Esophagus muscularis mucosa (tissue), 4 donors: ENCODE measurements around the gene ZBTB8A. TPM values are rescaled to one million over a fixed set of nuclear protein-coding genes. Genes with fewer than 3 reads are reported as not detected.

Source experiments
- DNase-seq: peaks from one replicate; pipeline ENCODE4 v3.0.0-alpha.2; 2017; ENCODE audit errors: extremely low spot score
- H3K27ac ChIP-seq, 4 donors: fragments of 200-600 bp; sonication (generic); replicated peaks in 1 of 4; 1 replicate in 3 of 4; 2 replicates in 1 of 4; pipeline ENCODE4 v1.5.1; 2016 to 2019; ENCODE audit warnings: mild to moderate bottlenecking in 1 of 4
- H3K27me3 ChIP-seq, 4 donors: fragments of 200-600 bp; sonication (generic); one replicate each; pipeline versions ENCODE4 v1.5.1 to v1.6.0; 2016 to 2019
- H3K36me3 ChIP-seq, 4 donors: fragments of 200-600 bp; sonication (generic); one replicate each; pipeline ENCODE4 v1.5.1; 2016 to 2019
- H3K4me1 ChIP-seq, 4 donors: fragments of 200-600 bp; sonication (generic); one replicate each; pipeline ENCODE4 v1.5.1; 2016 to 2019
- H3K4me3 ChIP-seq, 4 donors: fragments of 200-600 bp; sonication (generic); 1 replicate in 2 of 4; 2 replicates in 2 of 4; pipeline ENCODE4 v1.5.1; 2016 to 2019; ENCODE audit warnings: mild to moderate bottlenecking in 4 of 4, moderate library complexity in 1 of 4
- H3K9me3 ChIP-seq, 4 donors: fragments of 200-600 bp; sonication (generic); 1 replicate in 3 of 4; 2 replicates in 1 of 4; pipeline ENCODE4 v1.5.1; 2016 to 2019
- CTCF ChIP-seq, 3 experiments: fragments of 200-600 bp in 2 of 3; fragments of 450-650 bp in 1 of 3; sonication (generic) in 2 of 3; IDR thresholded peaks; one replicate each; pipeline ENCODE4 v1.5.1; 2017 to 2019; ENCODE audit warnings: antibody characterized with exemption in 3 of 3, mild to moderate bottlenecking in 2 of 3, moderate library complexity in 1 of 3
- EP300 ChIP-seq: sonication (generic); formaldehyde crosslinking; IDR thresholded peaks from one replicate; pipeline ENCODE4 v1.6.1; 2017; ENCODE audit warnings: antibody characterized with exemption
- POLR2A ChIP-seq: fragments of 450-650 bp; IDR thresholded peaks from one replicate; pipeline ENCODE4 v1.6.1; 2017; ENCODE audit warnings: antibody characterized with exemption, moderate library complexity, mild to moderate bottlenecking, low read depth
- POLR2AphosphoS5 ChIP-seq, 2 donors: sonication (generic); formaldehyde crosslinking; IDR thresholded peaks; one replicate each; pipeline ENCODE4 v1.6.1; 2017; ENCODE audit warnings: antibody characterized with exemption in 2 of 2
- WGBS: methylation state at CpG from one replicate; pipeline ENCODE4 v1.1.5; 2018; 5-methylcytosine and 5-hydroxymethylcytosine counted together
- intact Hi-C: fragments of 100-400 bp; cut with DNase I; formaldehyde crosslinking; loops from one replicate; pipeline ENCODE4 v1.15.1; 2023
- total RNA-seq, 4 donors: library from RNA; depleted of rRNA; stranded (reverse); fragments of >200 nt; gene quantifications; one replicate each; pipeline versions ENCODE4 v1.1.0 to v1.2.1, GENCODE V29; 2016

ZBTB8A gene
- total RNA-seq, 4 donors from 2014 or later: 6.8 to 12.0 (median 10.3) TPM

- Histone ChIP-seq H3K9me3 (no peaks in the 10 kb centered on the region), H3K36me3 (peaks cover 7 to 39% (median 23%) of the 10 kb centered on the region in 4 donors), H3K27me3 (no peaks in the 10 kb centered on the region), H3K4me1 (no peaks in the 10 kb centered on the region), H3K27ac (no peak overlapping the region), H3K4me3 (no peak overlapping the region)
- 94% methylated on average over 2 of the region's 2 CpGs for WGBS
- TF ChIP-seq EP300: no peak
- TF ChIP-seq POLR2A: no peak
- no peak for TF ChIP-seq CTCF (IDR thresholded peaks at IDR 0.05)
- TF ChIP-seq POLR2AphosphoS5 (IDR thresholded peaks at IDR 0.05): no peak
- intact Hi-C loops: no loop called here
- DNase-seq: no peak
Measured at GRCh38 chr1:32622205-32622604, 83.0 kb downstream of the ZBTB8A start.

GRCh38 chr1:32622806-32623681, 83.8 kb downstream of the ZBTB8A start:
- H3K36me3 ChIP-seq: peaks cover 7 to 47% (median 31%) of the 10 kb centered on the region in 4 donors
- intact Hi-C loops: no loop called here

GRCh38 chr1:32623775-32624174, 84.5 kb downstream of the ZBTB8A start:
- H3K4me3 ChIP-seq: no peak overlapping the region
- intact Hi-C loops: no loop called here
- H3K27ac ChIP-seq: no peak overlapping the region
- H3K9me3 ChIP-seq: no peaks in the 10 kb centered on the region
- no peaks in the 10 kb centered on the region for H3K27me3 ChIP-seq
- no peak for TF ChIP-seq POLR2A
- TF ChIP-seq POLR2AphosphoS5 (IDR thresholded peaks at IDR 0.05): no peak
- TF ChIP-seq EP300: no peak
- no peak for TF ChIP-seq CTCF (IDR thresholded peaks at IDR 0.05)
- DNase-seq: no peak
- WGBS: 73% methylated on average over 5 of the region's 5 CpGs
- H3K4me1 ChIP-seq: no peaks in the 10 kb centered on the region
- peaks cover 7 to 55% (median 38%) of the 10 kb centered on the region in 4 donors for H3K36me3 ChIP-seq

More at GRCh38 chr1:32622806-32623681, 83.8 kb downstream of the ZBTB8A start:
- TF ChIP-seq CTCF (IDR thresholded peaks at IDR 0.05): no peak
- TF ChIP-seq POLR2A: no peak
- no peak for TF ChIP-seq POLR2AphosphoS5 (IDR thresholded peaks at IDR 0.05)
- TF ChIP-seq EP300: no peak
- DNase-seq: no peak
- H3K9me3 ChIP-seq: no peaks in the 10 kb centered on the region
- no peaks in the 10 kb centered on the region for H3K27me3 ChIP-seq
- H3K27ac ChIP-seq: no peak overlapping the region
- H3K4me1 ChIP-seq: no peaks in the 10 kb centered on the region
- 74% methylated on average over 3 of the region's 3 CpGs for WGBS
- no peak overlapping the region for H3K4me3 ChIP-seq

- Histone ChIP-seq H3K36me3 (peaks cover 7 to 66% (median 48%) of the 10 kb centered on the region in 4 donors), H3K27me3 (no peaks in the 10 kb centered on the region), H3K27ac (no peak overlapping the region), H3K4me1 (no peaks in the 10 kb centered on the region), H3K9me3 (no peaks in the 10 kb centered on the region), H3K4me3 (no peak overlapping the region)
- WGBS: 100% methylated on average over 1 of the region's 1 CpG
- no peak for DNase-seq
- TF ChIP-seq POLR2AphosphoS5 (IDR thresholded peaks at IDR 0.05) (no peak), CTCF (IDR thresholded peaks at IDR 0.05) (no peak), POLR2A (no peak), EP300 (no peak)
- intact Hi-C loops: no loop called here
Measured at GRCh38 chr1:32626176-32626575, 86.9 kb downstream of the ZBTB8A start.
